H1 (cell line): ENCODE measurements around the gene SP1. TPM values are rescaled to one million over a fixed set of nuclear protein-coding genes. Genes with fewer than 3 reads are reported as not detected.

Experiments used
- ASH2L ChIP-seq: fragments of 200-600, 300-600 bp; sonication (generic); IDR thresholded peaks from one replicate; pipeline ENCODE4 v1.7.1; 2017; ENCODE audit warnings: low read length
- BRCA1 ChIP-seq: IDR thresholded peaks from 2 replicates; pipeline ENCODE4 v1.6.1; 2012; ENCODE audit warnings: low read depth, low read length, improper control_type of control experiment
- CEBPB ChIP-seq: IDR thresholded peaks from 2 replicates; pipeline ENCODE4 v1.6.1; 2012; ENCODE audit warnings: low read depth, low read length
- GABPA ChIP-seq: IDR thresholded peaks from 2 replicates; pipeline ENCODE4 v1.6.1; 2011; ENCODE audit warnings: mild to moderate bottlenecking, low read length, moderate library complexity, borderline replicate concordance; ENCODE audit not compliant: insufficient read depth
- GTF2F1 ChIP-seq: IDR thresholded peaks from 2 replicates; pipeline ENCODE4 v1.6.1; 2012; ENCODE audit warnings: low read depth, low read length, improper control_type of control experiment, borderline replicate concordance
- HDAC2 ChIP-seq, 2 experiments: fragments of 300-600 bp in 1 of 2; sonication (generic) in 1 of 2; IDR thresholded peaks; 2 replicates each; pipeline ENCODE4 v1.6.1; 2011 to 2012; ENCODE audit warnings: low read depth in 2 of 2, low read length in 2 of 2, mild to moderate bottlenecking in 2 of 2, moderate library complexity in 2 of 2, borderline replicate concordance in 1 of 2, inconsistent platforms in 1 of 2
- JUN ChIP-seq: IDR thresholded peaks from 2 replicates; pipeline ENCODE4 v1.6.1; 2011; ENCODE audit warnings: low read depth, mild to moderate bottlenecking, improper control_type of control experiment, low read length
- MAX ChIP-seq: IDR thresholded peaks from 2 replicates; pipeline ENCODE4 v1.6.1; 2012; ENCODE audit warnings: inconsistent platforms
- PHF8 ChIP-seq: fragments of 200-600 bp; sonication (generic); conservative IDR thresholded peaks from 2 replicates; pipeline ENCODE4 v1.7.1; 2012; ENCODE audit warnings: low read depth, mild to moderate bottlenecking, inconsistent platforms, low read length, moderate library complexity
- POLR2A ChIP-seq, 2 experiments: IDR thresholded peaks; 1 replicate in 1 of 2; 2 replicates in 1 of 2; pipeline ENCODE4 v1.6.1; 2011; ENCODE audit warnings: low read depth in 2 of 2, low read length in 2 of 2, mild to moderate bottlenecking in 2 of 2; ENCODE audit errors: control extremely low read depth in 1 of 2
- POLR2AphosphoS5 ChIP-seq: IDR thresholded peaks from 2 replicates; pipeline ENCODE4 v1.6.1; 2011; ENCODE audit warnings: low read depth, low read length
- POU5F1 ChIP-seq: IDR thresholded peaks from 2 replicates; pipeline ENCODE4 v1.6.1; 2011; ENCODE audit warnings: low read depth, mild to moderate bottlenecking, low read length, moderate library complexity
- RBBP5 ChIP-seq: IDR thresholded peaks from 2 replicates; pipeline ENCODE4 v1.7.1; 2012; ENCODE audit warnings: low read depth, mild to moderate bottlenecking, inconsistent platforms, low read length, moderate library complexity, borderline replicate concordance
- SIRT6 ChIP-seq: IDR thresholded peaks from one replicate; pipeline ENCODE4 v1.7.1; 2012; ENCODE audit warnings: low read length, inconsistent platforms
- SP1 ChIP-seq: IDR thresholded peaks from 2 replicates; pipeline ENCODE4 v1.6.1; 2011; ENCODE audit warnings: low read depth, low read length
- SP2 ChIP-seq: IDR thresholded peaks from 2 replicates; pipeline ENCODE4 v1.6.1; 2012; ENCODE audit warnings: mild to moderate bottlenecking, low read length, inconsistent platforms
- TAF7 ChIP-seq: optimal IDR thresholded peaks from 2 replicates; pipeline ENCODE3; 2011; ENCODE audit warnings: low read depth, mild to moderate bottlenecking, inconsistent platforms, low read length, moderate library complexity, borderline replicate concordance
- TBP ChIP-seq: IDR thresholded peaks from 2 replicates; pipeline ENCODE4 v1.6.1; 2011; ENCODE audit warnings: low read depth, low read length, improper control_type of control experiment
- TCF12 ChIP-seq: IDR thresholded peaks from 2 replicates; pipeline ENCODE4 v1.6.1; 2011; ENCODE audit warnings: low read depth, mild to moderate bottlenecking, low read length
- TEAD4 ChIP-seq: IDR thresholded peaks from 2 replicates; pipeline ENCODE4 v1.6.1; 2012; ENCODE audit warnings: low read depth, low read length, inconsistent platforms, mixed read lengths
- polyA plus RNA-seq, 7 experiments: library from polyadenylated mRNA; depleted of rRNA in 3 of 7; stranded (reverse) in 5 of 7; unstranded in 2 of 7; fragments of >200 nt in 5 of 7; fragments of 200-250 nt in 2 of 7; gene quantifications; 1 replicate in 5 of 7; 2 replicates in 1 of 7; 4 replicates in 1 of 7; pipeline versions ENCODE4 v1.2.1 to v1.2.3, GENCODE V29; 2011 to 2013; ENCODE audit warnings: missing spikeins in 2 of 7, mixed read lengths in 2 of 7
- total RNA-seq: library from RNA; stranded (reverse); fragmentation: NEBNext Ultra II Directional; extraction: Animal tissue kit (Norgen Biotek cat#: 25700); gene quantifications from 2 replicates; pipeline ENCODE4 v1.2.1, GENCODE V29; 2021

SP1 gene
- total and polyA plus RNA-seq, 2 of the 8 experiments (the other 6 are each of a cell fraction or from before 2014, with no cell fraction given): 50.7 to 75.2 TPM

GRCh38 chr12:53441040-53441833 lies 61.3 kb downstream of the SP1 start, which contains the start of gene PRR13 (continued):
- TF ChIP-seq POLR2AphosphoS5 (peak; percentile 81), BRCA1 (no peak), ASH2L (no peak), HDAC2 (IDR thresholded peaks at IDR 0.05; ENCODE audit: borderline replicate concordance in 1 of 2, low read depth in 2 of 2, low read length in 2 of 2) (no peak), RBBP5 (0 out of 2 replicates have a peak, but pooled peaks have one; percentile 49), CEBPB (peak; percentile 61), SP2 (peak; percentile 54), SIRT6 (no peak), PHF8 (peak; percentile 68; the same call in 1 of the 2 replicates), TEAD4 (no peak), GTF2F1 (no peak), TAF7 (no peak), MAX (peak; percentile 66), SP1 (peak; percentile 93), GABPA (no peak), JUN (no peak), TBP (peak; percentile 88), POLR2A (IDR thresholded peaks at IDR 0.05; ENCODE audit: control extremely low read depth in 1 of 2, low read depth in 2 of 2, low read length in 2 of 2) (peak; percentile 77 to 91), TCF12 (no peak), POU5F1 (no peak)
